Measurements from ENCODE around the gene SPRY1. TPM values are rescaled to one million over a fixed set of nuclear protein-coding genes. Genes with fewer than 3 reads are reported as not detected.
A peak's percentile ranks its signal among the peaks of the same experiment; 100 is the strongest.

The SPRY1 gene
- total and polyA plus RNA-seq, 9 of the 15 experiments (the other 6 are each of a cell fraction or from before 2014, with no cell fraction given), result 0.18 to 1.9 (median 0.45) TPM; not detected in 1

GRCh38 chr4:123433573-123433972, 37.0 kb downstream of the SPRY1 start:
- no peak overlapping the region for H3K27ac ChIP-seq (ENCODE audit: extremely low read depth, low read depth, low read length)
- no peaks in the 10 kb centered on the region for H3K79me2 ChIP-seq (ENCODE audit: control insufficient read depth, insufficient read depth, low read length)
- ChIA-PET POLR2A (no interaction called here), CTCF (ENCODE audit: low intra/inter-chr PET ratio) (no interaction called here)
- TF ChIP-seq TFAM (CRISPR knock-in tag; conservative IDR thresholded peaks at IDR 0.05) (no peak), ZNF778 (CRISPR knock-in tag; IDR thresholded peaks at IDR 0.05) (no peak), SIRT6 (IDR thresholded peaks at IDR 0.05; ENCODE audit: low read depth, low read length) (no peak), MIER1 (IDR thresholded peaks at IDR 0.05; ENCODE audit: low read depth) (no peak), MAZ (CRISPR knock-in tag; conservative IDR thresholded peaks at IDR 0.05 in 1 of 2, IDR thresholded peaks at IDR 0.05 in 1 of 2) (no peak), CREBBP (IDR thresholded peaks at IDR 0.05; ENCODE audit: low read depth, low read length) (no peak), RBM25 (IDR thresholded peaks at IDR 0.05; ENCODE audit: low read depth, low read length, severe bottlenecking) (no peak), ZBTB43 (CRISPR knock-in tag; IDR thresholded peaks at IDR 0.05) (no peak), CEBPG (CRISPR knock-in tag; IDR thresholded peaks at IDR 0.05) (no peak), CEBPG (tag; conservative IDR thresholded peaks at IDR 0.05 in 1 of 2, IDR thresholded peaks at IDR 0.05 in 1 of 2) (no peak), ARID2 (IDR thresholded peaks at IDR 0.05) (no peak), ADNP (tag; IDR thresholded peaks at IDR 0.05) (no peak), SMC3 (conservative IDR thresholded peaks at IDR 0.05; ENCODE audit: insufficient read depth, low read depth, low read length) (no peak), TCFL5 (CRISPR knock-in tag; conservative IDR thresholded peaks at IDR 0.05) (no peak), ATF6 (CRISPR knock-in tag; IDR thresholded peaks at IDR 0.05) (no peak), ILF3 (IDR thresholded peaks at IDR 0.05; ENCODE audit: borderline replicate concordance) (no peak)
- TF ChIP-seq, protein P1, sequence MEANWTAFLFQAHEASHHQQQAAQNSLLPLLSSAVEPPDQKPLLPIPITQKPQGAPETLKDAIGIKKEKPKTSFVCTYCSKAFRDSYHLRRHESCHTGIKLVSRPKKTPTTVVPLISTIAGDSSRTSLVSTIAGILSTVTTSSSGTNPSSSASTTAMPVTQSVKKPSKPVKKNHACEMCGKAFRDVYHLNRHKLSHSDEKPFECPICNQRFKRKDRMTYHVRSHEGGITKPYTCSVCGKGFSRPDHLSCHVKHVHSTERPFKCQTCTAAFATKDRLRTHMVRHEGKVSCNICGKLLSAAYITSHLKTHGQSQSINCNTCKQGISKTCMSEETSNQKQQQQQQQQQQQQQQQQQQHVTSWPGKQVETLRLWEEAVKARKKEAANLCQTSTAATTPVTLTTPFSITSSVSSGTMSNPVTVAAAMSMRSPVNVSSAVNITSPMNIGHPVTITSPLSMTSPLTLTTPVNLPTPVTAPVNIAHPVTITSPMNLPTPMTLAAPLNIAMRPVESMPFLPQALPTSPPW (CRISPR knock-in tag; IDR thresholded peaks at IDR 0.05), result no peak
- TF ChIP-seq, protein P2, sequence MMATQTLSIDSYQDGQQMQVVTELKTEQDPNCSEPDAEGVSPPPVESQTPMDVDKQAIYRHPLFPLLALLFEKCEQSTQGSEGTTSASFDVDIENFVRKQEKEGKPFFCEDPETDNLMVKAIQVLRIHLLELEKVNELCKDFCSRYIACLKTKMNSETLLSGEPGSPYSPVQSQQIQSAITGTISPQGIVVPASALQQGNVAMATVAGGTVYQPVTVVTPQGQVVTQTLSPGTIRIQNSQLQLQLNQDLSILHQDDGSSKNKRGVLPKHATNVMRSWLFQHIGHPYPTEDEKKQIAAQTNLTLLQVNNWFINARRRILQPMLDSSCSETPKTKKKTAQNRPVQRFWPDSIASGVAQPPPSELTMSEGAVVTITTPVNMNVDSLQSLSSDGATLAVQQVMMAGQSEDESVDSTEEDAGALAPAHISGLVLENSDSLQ (IDR thresholded peaks at IDR 0.05), result no peak
- no TSS peak for BruUV-seq (replicated peaks)
- H3K4me2 ChIP-seq (ENCODE audit: insufficient read depth, low read length), result no peak overlapping the region
- WGBS (ENCODE audit: insufficient coverage, low coverage, missing lambda C conversion rate), result 16% methylated on average over 7 of the region's 7 CpGs
- ATAC-seq (no peak), FAIRE-seq (peak; percentile 48), DNase-seq (ENCODE audit: extremely low read depth in 1 of 4, low spot score in 3 of 4) (no peak)
- in situ Hi-C loops (cut with MboI) (no loop called here), intact Hi-C loops (cut with micrococcal nuclease) (no loop called here)
- no peaks in the 10 kb centered on the region for H3K9me1 ChIP-seq (ENCODE audit: control insufficient read depth, insufficient read depth, low read length)
- peak overlapping the region; percentile 37; the same call in 1 of the 2 replicates for H2AFZ ChIP-seq (ENCODE audit: low read depth, low read length)
- H3K4me1 ChIP-seq (replicated peaks in 1 of 2; ENCODE audit: control insufficient read depth in 2 of 2, insufficient read depth in 2 of 2, low read length in 2 of 2), result peaks cover 0 to 4% of the 10 kb centered on the region in 2 experiments; a peak in 1 of 5 replicates
- H3K9me3 ChIP-seq (replicated peaks; ENCODE audit: control insufficient read depth, insufficient read depth, low read depth, low read length), result peaks cover 3% of the 10 kb centered on the region
- no peaks in the 10 kb centered on the region for H3K36me3 ChIP-seq (ENCODE audit: control insufficient read depth, insufficient read depth, low read length)
- no peaks in the 10 kb centered on the region for H3K27me3 ChIP-seq (ENCODE audit: control insufficient read depth in 2 of 2, insufficient read depth in 2 of 2, low read length in 2 of 2)
- no peak overlapping the region for H3K9ac ChIP-seq (ENCODE audit: insufficient read depth in 1 of 2, low read depth in 2 of 2, low read length in 2 of 2)
- no peaks in the 10 kb centered on the region for H4K20me1 ChIP-seq (replicated peaks; ENCODE audit: control insufficient read depth, insufficient read depth, low read length)
- no peak overlapping the region for H3K4me3 ChIP-seq

Measured in K562 (cell line).